NT2/D1 (cell line): ENCODE results near the gene MTO1.
"Not testable (repeated sequence)": the region's sequence is repeated elsewhere in the genome, so short reads cannot be mapped to it uniquely, and the experiment has no call there.

Experiments used
- DNase-seq: peaks from one replicate; pipeline ENCODE4 v3.0.0-alpha.2; 2011; ENCODE audit warnings: low read depth, low spot score
- H3K27me3 ChIP-seq: 2 replicates; pipeline ENCODE4 v1.6.0; 2011; ENCODE audit warnings: mild to moderate bottlenecking; ENCODE audit not compliant: insufficient read length, insufficient read depth
- H3K36me3 ChIP-seq: 2 replicates; pipeline ENCODE4 v1.6.1; 2011; ENCODE audit warnings: mild to moderate bottlenecking, low read length, mixed read lengths; ENCODE audit not compliant: insufficient read depth, insufficient read length
- H3K4me1 ChIP-seq: 2 replicates; pipeline ENCODE4 v1.5.1; 2011; ENCODE audit not compliant: insufficient read depth, insufficient read length
- H3K4me3 ChIP-seq: 2 replicates; pipeline ENCODE4 v1.5.1; 2011; ENCODE audit warnings: low read depth; ENCODE audit not compliant: insufficient read length
- H3K9ac ChIP-seq: 2 replicates; pipeline ENCODE4 v1.6.0; 2011; ENCODE audit warnings: low read depth; ENCODE audit not compliant: insufficient read length
- H3K9me3 ChIP-seq: 2 replicates; pipeline ENCODE4 v1.5.1; 2011; ENCODE audit warnings: mild to moderate bottlenecking, low read length; ENCODE audit not compliant: insufficient read depth
- SUZ12 ChIP-seq: IDR thresholded peaks from 2 replicates; pipeline ENCODE4 v1.6.1; 2011; ENCODE audit not compliant: insufficient read length, insufficient read depth; ENCODE audit errors: extremely low read depth
- YY1 ChIP-seq: IDR thresholded peaks from 2 replicates; pipeline ENCODE4 v1.6.1; 2011; ENCODE audit not compliant: insufficient read length, insufficient read depth
- ZNF274 ChIP-seq: IDR thresholded peaks from 2 replicates; pipeline ENCODE4 v1.6.1; 2011; ENCODE audit warnings: mild to moderate bottlenecking, low read depth, low read length

The MTO1 gene

GRCh38 chr6:73515204-73515655 lies 53.7 kb downstream of the MTO1 start:
- no peak overlapping the region for H3K9ac ChIP-seq
- H3K4me3 ChIP-seq = no peak overlapping the region
- TF ChIP-seq YY1 (no peak), ZNF274 (no peak)
- no peaks in the 10 kb centered on the region for H3K27me3 ChIP-seq
- no peaks in the 10 kb centered on the region for H3K9me3 ChIP-seq
- no peak for DNase-seq
- H3K4me1 ChIP-seq = no peaks in the 10 kb centered on the region
- peaks cover 38% of the 10 kb centered on the region for H3K36me3 ChIP-seq

- Histone ChIP-seq H3K4me1 (no peaks in the 10 kb centered on the region), H3K4me3 (no peak overlapping the region), H3K9me3 (no peaks in the 10 kb centered on the region), H3K27me3 (no peaks in the 10 kb centered on the region), H3K36me3 (peaks cover 44% of the 10 kb centered on the region), H3K9ac (peak overlapping the region; percentile 68)
- DNase-seq = no peak
- TF ChIP-seq ZNF274 (no peak), SUZ12 (no peak), YY1 (no peak)
These were observed 55.3 kb downstream of the MTO1 start for GRCh38 chr6:73516514-73517489.

DNA sequence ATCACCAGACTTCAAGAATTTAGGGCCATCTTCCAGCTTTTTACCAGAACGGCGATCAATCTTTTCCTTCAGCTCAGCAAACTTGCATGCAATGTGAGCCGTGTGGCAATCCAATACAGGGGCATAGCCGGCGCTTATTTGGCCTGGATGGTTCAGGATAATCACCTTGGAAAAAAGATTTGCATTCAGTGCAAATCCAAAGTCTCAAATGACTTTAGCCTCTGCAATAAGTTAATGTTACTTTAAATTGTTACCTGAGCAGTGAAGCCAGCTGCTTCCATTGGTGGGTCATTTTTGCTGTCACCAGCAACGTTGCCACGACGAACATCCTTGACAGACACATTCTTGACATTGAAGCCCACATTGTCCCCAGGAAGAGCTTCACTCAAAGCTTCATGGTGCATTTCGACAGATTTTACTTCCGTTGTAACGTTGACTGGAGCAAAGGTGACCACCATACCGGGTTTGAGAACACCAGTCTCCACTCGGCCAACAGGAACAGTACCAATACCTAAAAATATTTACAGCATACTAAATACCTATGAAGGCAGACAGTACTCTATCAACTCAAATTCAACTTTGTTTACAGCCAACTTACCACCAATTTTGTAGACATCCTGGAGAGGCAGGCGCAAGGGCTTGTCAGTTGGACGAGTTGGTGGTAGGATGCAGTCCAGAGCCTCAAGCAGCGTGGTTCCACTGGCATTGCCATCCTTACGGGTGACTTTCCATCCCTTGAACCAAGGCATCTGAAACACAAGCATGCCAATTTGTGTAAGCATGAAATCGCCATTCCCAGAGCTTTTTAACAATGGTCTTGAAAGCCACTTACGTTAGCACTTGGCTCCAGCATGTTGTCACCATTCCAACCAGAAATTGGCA lies 56.8 kb downstream of the MTO1 start:
- H3K4me1 ChIP-seq, H3K27me3 ChIP-seq, DNase-seq, H3K9me3 ChIP-seq: not testable (repeated sequence)
- Histone ChIP-seq H3K36me3 (peaks cover 44% of the 10 kb centered on the region), H3K4me3 (peak overlapping the region; percentile 61), H3K9ac (peak overlapping the region; percentile 84)

DNA sequence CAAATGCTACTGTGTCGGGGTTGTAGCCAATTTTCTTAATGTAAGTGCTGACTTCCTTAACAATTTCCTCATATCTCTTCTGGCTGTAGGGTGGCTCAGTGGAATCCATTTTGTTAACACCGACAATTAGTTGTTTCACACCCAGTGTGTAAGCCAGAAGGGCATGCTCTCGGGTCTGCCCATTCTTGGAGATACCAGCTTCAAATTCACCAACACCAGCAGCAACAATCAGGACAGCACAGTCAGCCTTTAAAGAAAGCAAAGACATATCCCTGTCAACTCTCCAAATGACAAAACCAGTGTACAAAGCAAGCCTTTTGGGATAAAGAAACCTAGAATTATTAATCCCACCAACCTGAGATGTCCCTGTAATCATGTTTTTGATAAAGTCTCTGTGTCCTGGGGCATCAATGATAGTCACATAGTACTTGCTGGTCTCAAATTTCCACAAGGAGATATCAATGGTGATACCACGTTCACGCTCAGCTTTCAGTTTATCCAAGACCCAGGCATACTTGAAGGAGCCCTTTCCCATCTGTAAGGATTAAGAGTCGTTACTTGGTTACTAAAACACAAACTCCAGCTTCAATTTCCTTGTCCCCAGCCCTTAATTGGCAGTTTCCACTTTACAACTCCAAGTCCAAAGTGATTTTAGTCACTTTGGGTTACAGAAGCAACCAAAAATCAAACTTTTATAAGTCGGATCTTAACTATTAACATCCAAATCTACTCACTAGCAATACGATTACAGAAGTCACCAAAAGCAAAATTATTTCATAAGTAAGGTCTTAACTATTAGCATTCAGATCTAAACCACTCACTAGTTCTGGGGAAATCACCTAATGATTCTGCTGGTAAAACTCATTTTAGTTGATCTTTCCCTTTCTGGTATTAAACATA lies 57.7 kb downstream of the MTO1 start:
- Histone ChIP-seq H3K36me3 (peaks cover 44% of the 10 kb centered on the region), H3K4me3 (peak overlapping the region; percentile 98), H3K9ac (peak overlapping the region; percentile 99)
- H3K27me3 ChIP-seq, H3K9me3 ChIP-seq, DNase-seq, H3K4me1 ChIP-seq: not testable (repeated sequence)

DNA sequence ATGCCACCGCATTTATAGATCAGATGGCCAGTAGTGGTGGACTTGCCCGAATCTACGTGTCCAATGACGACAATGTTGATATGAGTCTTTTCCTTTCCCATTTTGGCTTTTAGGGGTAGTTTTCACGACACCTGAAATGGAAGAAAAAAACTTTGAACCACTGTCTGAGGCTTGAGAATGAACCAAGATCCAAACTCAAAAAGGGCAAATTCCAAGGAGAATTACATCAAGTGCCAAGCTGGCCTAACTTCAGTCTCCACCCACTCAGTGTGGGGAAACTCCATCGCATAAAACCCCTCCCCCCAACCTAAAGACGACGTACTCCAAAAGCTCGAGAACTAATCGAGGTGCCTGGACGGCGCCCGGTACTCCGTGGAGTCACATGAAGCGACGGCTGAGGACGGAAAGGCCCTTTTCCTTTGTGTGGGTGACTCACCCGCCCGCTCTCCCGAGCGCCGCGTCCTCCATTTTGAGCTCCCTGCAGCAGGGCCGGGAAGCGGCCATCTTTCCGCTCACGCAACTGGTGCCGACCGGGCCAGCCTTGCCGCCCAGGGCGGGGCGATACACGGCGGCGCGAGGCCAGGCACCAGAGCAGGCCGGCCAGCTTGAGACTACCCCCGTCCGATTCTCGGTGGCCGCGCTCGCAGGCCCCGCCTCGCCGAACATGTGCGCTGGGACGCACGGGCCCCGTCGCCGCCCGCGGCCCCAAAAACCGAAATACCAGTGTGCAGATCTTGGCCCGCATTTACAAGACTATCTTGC lies 58.6 kb downstream of the MTO1 start:
- Histone ChIP-seq H3K4me1 (no peaks in the 10 kb centered on the region), H3K9ac (peak overlapping the region; percentile 99), H3K9me3 (no peaks in the 10 kb centered on the region), H3K4me3 (peak overlapping the region; percentile 98), H3K36me3 (peaks cover 44% of the 10 kb centered on the region), H3K27me3 (no peaks in the 10 kb centered on the region)
- DNase-seq = no peak
- no peak for TF ChIP-seq YY1
- TF ChIP-seq ZNF274 = no peak
- no peak for TF ChIP-seq SUZ12

GRCh38 chr6:73520688-73521350 lies 59.3 kb downstream of the MTO1 start, which contains the start of gene EEF1A1:
Gene EEF1A1 (minus strand): TSS chr6:73521032. CDS start chr6:73520026, 1,006 bp downstream.
- Histone ChIP-seq H3K9ac (peak within 1 kb of the TSS; percentile 99), H3K36me3 (peaks cover 41% of the 10 kb centered on the region), H3K27me3 (no peaks in the 10 kb centered on the region), H3K4me1 (no peaks in the 10 kb centered on the region), H3K4me3 (peak within 1 kb of the TSS; percentile 98), H3K9me3 (no peaks in the 10 kb centered on the region)
- DNase-seq = peak; percentile 98
- no peak for TF ChIP-seq ZNF274
- no peak for TF ChIP-seq YY1
- TF ChIP-seq SUZ12 = no peak
